HG03060 (cell line): Measurements from ENCODE around the gene TAS2R31.

Experiments
- ATAC-seq: cut with Tn5 transposase; IDR thresholded peaks from one replicate; pipeline ENCODE4 v1.9.1; 2021; ENCODE audit warnings: low read depth, moderate number of reproducible peaks; ENCODE audit not compliant: unreplicated experiment

TAS2R31 gene

GRCh38 chr12:11007608-11008007, 23.6 kb downstream of the TAS2R31 start:
- ATAC-seq, result no peak

- no peak for ATAC-seq
Measured at GRCh38 chr12:10998204-10998603, 33.0 kb downstream of the TAS2R31 start, which contains the start of gene TAS2R20. TAS2R20 (minus strand) TSS chr12:10998304; CDS start chr12:10997875, 429 bp downstream.

- ATAC-seq, result no peak
Measured at GRCh38 chr12:10994307-10994706, 36.9 kb downstream of the TAS2R31 start.

- ATAC-seq, result no peak
Measured at GRCh38 chr12:10989107-10989506, 42.1 kb downstream of the TAS2R31 start.

- ATAC-seq, result no peak
Measured at GRCh38 chr12:10986812-10987211, 44.4 kb downstream of the TAS2R31 start, which contains the start of gene TAS2R50. TAS2R50 (minus strand) TSS chr12:10986912; CDS start chr12:10986860, 52 bp downstream.

- no peak for ATAC-seq
Measured at GRCh38 chr12:10982244-10982643, 49.0 kb downstream of the TAS2R31 start.
